Chondrocyte (in vitro differentiated cells): Measurements from ENCODE around the gene TCERG1L. TPM values are rescaled to one million over a fixed set of nuclear protein-coding genes. Genes with fewer than 3 reads are reported as not detected.

ENCODE experiments used
- DNase-seq: peaks from one replicate; pipeline ENCODE4 v3.0.0; 2021; ENCODE audit warnings: mixed read lengths, low spot score
- H3K27ac Mint-ChIP-seq: one replicate; pipeline ENCODE4 v1.8.0; 2021; ENCODE audit warnings: mild to moderate bottlenecking, moderate library complexity, mixed read lengths; ENCODE audit not compliant: unreplicated experiment
- H3K27me3 Mint-ChIP-seq: 2 replicates; pipeline ENCODE4 v1.8.0; 2021; ENCODE audit warnings: low read depth, mixed read lengths
- H3K36me3 Mint-ChIP-seq: 2 replicates; pipeline ENCODE4 v1.8.0; 2021; ENCODE audit warnings: low read depth, mixed read lengths
- H3K4me1 Mint-ChIP-seq: 2 replicates; pipeline ENCODE4 v1.8.0; 2021; ENCODE audit warnings: low read depth, mild to moderate bottlenecking, mixed read lengths
- H3K4me3 Mint-ChIP-seq: one replicate; pipeline ENCODE4 v1.8.0; 2021; ENCODE audit warnings: mild to moderate bottlenecking, moderate library complexity, mixed read lengths; ENCODE audit not compliant: unreplicated experiment
- H3K9me3 Mint-ChIP-seq: 2 replicates; pipeline ENCODE4 v1.8.0; 2021; ENCODE audit warnings: low read depth, mixed read lengths
- total RNA-seq: library from RNA; stranded (reverse); gene quantifications from 3 replicates; pipeline ENCODE4 v1.2.1, GENCODE V29; 2021
- TF ChIP-seq, protein P1 (sequence below): fragments of 200-600 bp; sonication (generic); IDR thresholded peaks from 2 replicates; pipeline ENCODE4 v1.5.0; 2021; ENCODE audit warnings: antibody characterized with exemption, mild to moderate bottlenecking, moderate library complexity

The TCERG1L gene
- total RNA-seq, 1 donor from 2014 or later = not detected

DNA sequence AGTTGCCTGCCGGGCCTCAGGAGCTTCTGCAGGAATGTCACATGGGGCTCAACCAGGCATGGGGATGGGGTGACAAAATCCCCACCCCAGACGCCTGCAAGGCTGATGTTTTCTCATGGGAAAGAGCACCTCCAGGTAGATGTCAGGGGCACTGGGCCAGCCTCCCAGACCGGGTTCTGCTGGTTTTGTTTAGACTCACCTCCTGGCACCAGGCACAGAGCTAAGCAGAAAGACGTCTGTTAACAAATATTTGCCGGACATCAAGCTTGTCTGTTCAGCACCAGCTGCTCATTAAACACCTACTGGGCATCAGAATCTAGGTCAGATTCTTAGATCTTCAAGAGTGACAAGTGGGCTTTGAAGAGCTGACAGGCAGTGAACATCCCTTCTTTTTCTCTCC lies 34.9 kb upstream of the TCERG1L start:
- Mint-ChIP-seq H3K4me3 (no peak overlapping the region), H3K36me3 (peaks cover 2% of the 10 kb centered on the region), H3K27ac (no peak overlapping the region), H3K9me3 (peaks cover 8% of the 10 kb centered on the region), H3K27me3 (no peaks in the 10 kb centered on the region), H3K4me1 (no peaks in the 10 kb centered on the region)
- TF ChIP-seq, protein P1, sequence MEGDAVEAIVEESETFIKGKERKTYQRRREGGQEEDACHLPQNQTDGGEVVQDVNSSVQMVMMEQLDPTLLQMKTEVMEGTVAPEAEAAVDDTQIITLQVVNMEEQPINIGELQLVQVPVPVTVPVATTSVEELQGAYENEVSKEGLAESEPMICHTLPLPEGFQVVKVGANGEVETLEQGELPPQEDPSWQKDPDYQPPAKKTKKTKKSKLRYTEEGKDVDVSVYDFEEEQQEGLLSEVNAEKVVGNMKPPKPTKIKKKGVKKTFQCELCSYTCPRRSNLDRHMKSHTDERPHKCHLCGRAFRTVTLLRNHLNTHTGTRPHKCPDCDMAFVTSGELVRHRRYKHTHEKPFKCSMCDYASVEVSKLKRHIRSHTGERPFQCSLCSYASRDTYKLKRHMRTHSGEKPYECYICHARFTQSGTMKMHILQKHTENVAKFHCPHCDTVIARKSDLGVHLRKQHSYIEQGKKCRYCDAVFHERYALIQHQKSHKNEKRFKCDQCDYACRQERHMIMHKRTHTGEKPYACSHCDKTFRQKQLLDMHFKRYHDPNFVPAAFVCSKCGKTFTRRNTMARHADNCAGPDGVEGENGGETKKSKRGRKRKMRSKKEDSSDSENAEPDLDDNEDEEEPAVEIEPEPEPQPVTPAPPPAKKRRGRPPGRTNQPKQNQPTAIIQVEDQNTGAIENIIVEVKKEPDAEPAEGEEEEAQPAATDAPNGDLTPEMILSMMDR = no peak
- DNase-seq = no peak

DNA sequence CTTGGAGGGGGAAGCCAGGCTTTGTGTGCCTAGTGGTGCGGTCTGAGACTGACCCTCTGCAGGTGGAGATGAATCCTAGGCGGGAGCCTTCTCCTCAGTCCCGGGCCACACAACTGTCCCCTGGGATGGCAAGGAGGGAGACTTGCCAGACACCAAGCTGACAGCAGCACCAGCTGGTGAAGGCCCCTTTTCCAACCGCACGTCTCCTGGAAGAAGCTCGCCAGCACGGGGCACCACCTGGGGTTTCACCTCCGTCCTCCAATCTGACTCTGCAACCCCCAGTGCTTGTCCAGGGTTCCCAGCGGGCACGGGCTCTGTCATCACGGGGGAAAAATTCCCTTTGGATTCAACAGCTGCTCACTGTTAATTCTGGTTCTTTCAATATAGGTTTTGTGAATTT lies 34.2 kb upstream of the TCERG1L start:
- Mint-ChIP-seq H3K4me3 (no peak overlapping the region), H3K4me1 (no peaks in the 10 kb centered on the region), H3K27me3 (no peaks in the 10 kb centered on the region), H3K9me3 (peaks cover 9% of the 10 kb centered on the region), H3K27ac (no peak overlapping the region), H3K36me3 (peaks cover 2% of the 10 kb centered on the region)
- TF ChIP-seq, protein P1 = no peak
- DNase-seq = no peak

DNA sequence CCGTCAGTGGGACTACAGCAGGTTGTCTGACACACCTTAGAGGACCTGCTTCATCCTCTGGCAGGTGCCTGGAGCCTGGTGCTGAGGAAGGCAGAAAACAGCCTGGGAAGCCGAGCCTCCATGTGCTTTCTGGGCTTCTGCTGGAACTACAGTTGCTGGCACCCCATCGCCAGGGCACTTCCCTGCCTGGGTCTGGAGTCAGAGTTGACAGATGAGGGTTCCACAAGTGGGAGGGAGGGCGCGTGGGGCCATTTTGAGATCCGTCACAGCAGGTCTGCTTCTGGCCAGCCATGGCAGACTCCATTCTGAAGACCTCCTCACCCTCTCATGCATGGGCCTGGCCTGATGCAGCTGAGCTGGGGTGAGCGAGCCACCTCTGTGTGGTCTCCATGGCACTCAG lies 33.2 kb upstream of the TCERG1L start:
- TF ChIP-seq, protein P1 = no peak
- Mint-ChIP-seq H3K36me3 (peaks cover under 1% of the 10 kb centered on the region), H3K9me3 (peaks cover 11% of the 10 kb centered on the region), H3K27ac (no peak overlapping the region), H3K4me3 (no peak overlapping the region), H3K4me1 (no peaks in the 10 kb centered on the region), H3K27me3 (no peaks in the 10 kb centered on the region)
- no peak for DNase-seq

DNA sequence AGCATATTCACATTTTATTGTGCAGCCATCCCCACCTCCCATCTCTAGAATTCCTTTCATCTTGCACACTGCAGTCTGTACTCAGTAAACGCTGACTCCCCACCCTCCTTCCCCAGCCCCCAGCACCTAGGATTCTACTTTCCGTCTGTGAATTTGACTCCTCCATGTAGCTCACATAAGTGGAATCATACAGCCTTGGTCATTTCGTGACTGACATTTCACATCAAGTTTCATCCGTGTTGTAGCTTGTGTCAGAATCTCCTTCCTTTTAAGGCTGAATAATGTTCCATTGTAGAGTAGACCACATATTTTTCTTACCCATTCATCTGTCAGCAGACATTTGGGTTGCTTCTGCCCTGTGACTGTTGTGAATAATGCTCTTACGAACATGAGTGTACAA lies 26.2 kb upstream of the TCERG1L start:
- Mint-ChIP-seq H3K27me3 (no peaks in the 10 kb centered on the region), H3K9me3 (peaks cover 34% of the 10 kb centered on the region)

DNA sequence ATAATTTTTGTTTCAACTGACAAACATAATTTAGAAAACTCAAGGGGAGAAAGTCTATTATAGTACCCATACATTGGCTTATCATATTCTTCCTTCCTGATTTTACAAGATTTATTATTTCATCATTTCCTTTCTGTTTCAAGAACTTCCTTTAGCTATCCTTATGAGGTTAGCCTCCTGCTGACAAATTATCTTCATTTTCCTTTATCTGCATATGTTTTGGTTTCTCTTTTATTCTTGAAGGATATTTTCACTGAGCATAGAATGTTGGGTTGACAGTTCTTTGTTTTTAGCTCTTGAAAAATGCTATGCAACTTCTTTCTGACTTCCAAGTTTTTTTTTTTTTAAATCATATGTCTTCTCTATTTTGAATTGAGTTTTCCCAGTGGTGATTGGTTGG lies 21.3 kb upstream of the TCERG1L start:
- TF ChIP-seq, protein P1 = no peak
- H3K36me3 Mint-ChIP-seq = no peaks in the 10 kb centered on the region

More for the DNA sequence above, 26.2 kb upstream of the TCERG1L start:
- no peak for DNase-seq
- H3K4me1 Mint-ChIP-seq = no peaks in the 10 kb centered on the region
- no peak overlapping the region for H3K27ac Mint-ChIP-seq
- no peaks in the 10 kb centered on the region for H3K36me3 Mint-ChIP-seq
- TF ChIP-seq, protein P1 = no peak
- no peak overlapping the region for H3K4me3 Mint-ChIP-seq

More for the DNA sequence above, 21.3 kb upstream of the TCERG1L start:
- H3K9me3 Mint-ChIP-seq = peaks cover 20% of the 10 kb centered on the region
- no peak overlapping the region for H3K4me3 Mint-ChIP-seq
- no peak overlapping the region for H3K27ac Mint-ChIP-seq
- DNase-seq = no peak
- no peaks in the 10 kb centered on the region for H3K4me1 Mint-ChIP-seq
- peaks cover 2% of the 10 kb centered on the region for H3K27me3 Mint-ChIP-seq
